Endodermal cell (in vitro differentiated cells): ENCODE data around the gene OR1F1. TPM values are rescaled to one million over a fixed set of nuclear protein-coding genes. Genes with fewer than 3 reads are reported as not detected.

Source experiments
- DNase-seq: peaks from one replicate; pipeline ENCODE4 v3.0.0-alpha.2; 2017
- H3K27ac ChIP-seq: 2 replicates; pipeline ENCODE4 v1.5.1; 2013; ENCODE audit warnings: mild to moderate bottlenecking, low read depth, low read length, moderate library complexity
- H3K27me3 ChIP-seq: 2 replicates; pipeline ENCODE4 v1.6.1; 2013; ENCODE audit warnings: mild to moderate bottlenecking, low read length, moderate library complexity; ENCODE audit not compliant: insufficient read depth, control insufficient read depth, poor library complexity, severe bottlenecking
- H3K36me3 ChIP-seq: 2 replicates; pipeline ENCODE4 v1.7.0; 2013; ENCODE audit warnings: mild to moderate bottlenecking, low read length, moderate library complexity; ENCODE audit not compliant: control insufficient read depth, insufficient read depth
- H3K4me1 ChIP-seq: one replicate; pipeline ENCODE4 v1.7.0; 2013; ENCODE audit warnings: low read length; ENCODE audit not compliant: control insufficient read depth, insufficient read depth
- H3K4me3 ChIP-seq: 2 replicates; pipeline ENCODE4 v1.5.1; 2013; ENCODE audit warnings: mild to moderate bottlenecking, low read length, moderate library complexity
- H3K9ac ChIP-seq: 2 replicates; pipeline ENCODE4 v1.6.1; 2013; ENCODE audit warnings: mild to moderate bottlenecking, low read length, moderate library complexity; ENCODE audit not compliant: poor library complexity, severe bottlenecking; ENCODE audit errors: extremely low read depth
- H3K9me3 ChIP-seq: 2 replicates; pipeline ENCODE4 v1.6.1; 2013; ENCODE audit warnings: mild to moderate bottlenecking, low read length, moderate library complexity; ENCODE audit not compliant: control insufficient read depth
- H3K27ac Mint-ChIP-seq: 2 replicates; pipeline ENCODE4 v1.8.0; 2020; ENCODE audit warnings: mixed read lengths
- H3K27me3 Mint-ChIP-seq: 2 replicates; pipeline ENCODE4 v1.8.0; 2021; ENCODE audit warnings: mild to moderate bottlenecking, mixed read lengths; ENCODE audit not compliant: insufficient read depth
- H3K36me3 Mint-ChIP-seq: 2 replicates; pipeline ENCODE4 v1.8.0; 2020; ENCODE audit warnings: low read depth, mixed read lengths
- H3K4me1 Mint-ChIP-seq: 2 replicates; pipeline ENCODE4 v1.8.0; 2020; ENCODE audit warnings: mixed read lengths
- H3K4me3 Mint-ChIP-seq: 2 replicates; pipeline ENCODE4 v1.8.0; 2020; ENCODE audit warnings: mild to moderate bottlenecking, moderate library complexity, mixed read lengths
- H3K9me3 Mint-ChIP-seq: 2 replicates; pipeline ENCODE4 v1.8.0; 2020; ENCODE audit warnings: mild to moderate bottlenecking, mixed read lengths
- WGBS, 2 experiments: methylation state at CpG; one replicate each; pipeline versions ENCODE4 v1.1.5 to v1.1.7; 2013; ENCODE audit warnings: missing lambda C conversion rate in 2 of 2, mixed read lengths in 1 of 2; ENCODE audit not compliant: insufficient coverage in 1 of 2, insufficient read length in 1 of 2; 5-methylcytosine and 5-hydroxymethylcytosine counted together
- total RNA-seq, 2 donors: library from RNA; stranded (reverse); fragmentation: NEBNext Ultra II Directional in 1 of 2; extraction: Animal tissue kit (Norgen Biotek cat#: 25700) in 1 of 2; gene quantifications; 2 replicates in 1 of 2; 3 replicates in 1 of 2; pipeline ENCODE4 v1.2.1, GENCODE V29; 2021
- TF ChIP-seq, protein P1 (sequence below): fragments of 200-600 bp; sonication (generic); conservative IDR thresholded peaks from 2 replicates; pipeline ENCODE4 v1.5.0; 2021; ENCODE audit warnings: antibody characterized with exemption, mild to moderate bottlenecking

OR1F1 gene
- total RNA-seq, 2 donors from 2014 or later: 0.29 TPM; not detected in 1

GRCh38 chr16:3192476-3193019 lies 4.5 kb downstream of the OR1F1 start:
- Mint-ChIP-seq H3K9me3 (peaks cover 9% of the 10 kb centered on the region), H3K27me3 (peaks cover 66% of the 10 kb centered on the region), H3K4me1 (peaks cover 7% of the 10 kb centered on the region), H3K27ac (no peak overlapping the region), H3K4me3 (peak overlapping the region; percentile 93), H3K36me3 (no peaks in the 10 kb centered on the region)
- Histone ChIP-seq H3K4me1 (no peaks in the 10 kb centered on the region), H3K9ac (no peak overlapping the region), H3K36me3 (no peaks in the 10 kb centered on the region), H3K27ac (no peak overlapping the region), H3K27me3 (peaks cover 44% of the 10 kb centered on the region), H3K9me3 (no peaks in the 10 kb centered on the region), H3K4me3 (no peak overlapping the region)
- peak; percentile 47 for DNase-seq
- TF ChIP-seq, protein P1, sequence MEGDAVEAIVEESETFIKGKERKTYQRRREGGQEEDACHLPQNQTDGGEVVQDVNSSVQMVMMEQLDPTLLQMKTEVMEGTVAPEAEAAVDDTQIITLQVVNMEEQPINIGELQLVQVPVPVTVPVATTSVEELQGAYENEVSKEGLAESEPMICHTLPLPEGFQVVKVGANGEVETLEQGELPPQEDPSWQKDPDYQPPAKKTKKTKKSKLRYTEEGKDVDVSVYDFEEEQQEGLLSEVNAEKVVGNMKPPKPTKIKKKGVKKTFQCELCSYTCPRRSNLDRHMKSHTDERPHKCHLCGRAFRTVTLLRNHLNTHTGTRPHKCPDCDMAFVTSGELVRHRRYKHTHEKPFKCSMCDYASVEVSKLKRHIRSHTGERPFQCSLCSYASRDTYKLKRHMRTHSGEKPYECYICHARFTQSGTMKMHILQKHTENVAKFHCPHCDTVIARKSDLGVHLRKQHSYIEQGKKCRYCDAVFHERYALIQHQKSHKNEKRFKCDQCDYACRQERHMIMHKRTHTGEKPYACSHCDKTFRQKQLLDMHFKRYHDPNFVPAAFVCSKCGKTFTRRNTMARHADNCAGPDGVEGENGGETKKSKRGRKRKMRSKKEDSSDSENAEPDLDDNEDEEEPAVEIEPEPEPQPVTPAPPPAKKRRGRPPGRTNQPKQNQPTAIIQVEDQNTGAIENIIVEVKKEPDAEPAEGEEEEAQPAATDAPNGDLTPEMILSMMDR: no peak
- 84 to 89% methylated on average over 36 of the region's 36 CpGs for WGBS, 2 experiments

DNA sequence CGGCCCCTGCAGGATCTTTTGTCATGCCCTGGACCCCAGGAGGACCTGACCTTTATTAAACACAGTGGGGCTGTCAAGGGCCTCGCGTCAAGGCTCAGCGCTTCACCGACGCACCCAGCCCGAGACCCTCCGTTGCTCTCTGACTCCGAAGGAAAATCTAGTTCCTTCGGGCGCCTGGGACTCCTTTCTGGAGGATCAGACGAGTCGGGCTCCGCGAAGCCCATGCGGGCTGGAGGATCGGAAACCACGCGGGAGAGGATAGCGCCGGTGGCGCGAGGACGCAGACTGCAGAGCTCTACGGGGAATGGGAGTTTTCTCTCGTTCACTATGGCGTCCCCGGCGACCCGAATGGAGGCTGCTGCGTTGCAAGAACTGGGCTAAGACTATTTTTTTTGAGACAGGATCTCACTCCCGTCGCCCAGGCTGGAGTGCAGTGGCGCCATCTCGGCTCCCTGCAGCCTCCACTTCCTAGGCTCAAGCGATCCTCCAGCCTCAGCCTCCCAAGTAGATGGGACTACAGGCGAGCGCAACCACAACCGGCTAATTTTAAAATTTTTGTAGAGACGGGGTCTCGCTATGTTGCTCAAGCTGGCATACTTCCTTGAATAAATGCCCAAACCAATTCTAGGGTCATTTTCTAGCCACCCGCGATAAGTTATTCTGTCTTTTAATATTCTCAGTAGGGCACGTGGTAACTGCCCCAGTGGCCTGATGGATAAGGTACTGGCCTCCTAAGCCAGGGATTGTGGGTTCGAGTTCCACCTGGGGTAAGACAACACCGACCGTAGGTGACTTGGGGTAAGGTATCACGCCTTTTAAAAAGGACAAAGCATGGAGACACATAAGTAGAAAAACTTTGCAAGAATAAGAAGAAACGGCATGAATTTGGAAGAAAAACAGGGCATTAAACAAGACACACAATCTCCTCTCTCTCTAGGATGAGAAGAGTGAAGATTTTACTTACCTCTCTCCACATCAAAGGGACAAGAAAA lies 5.5 kb downstream of the OR1F1 start:
- H3K4me1 Mint-ChIP-seq: peaks cover 7% of the 10 kb centered on the region
- H3K27me3 ChIP-seq: peaks cover 51% of the 10 kb centered on the region
- 89 to 90% methylated on average over 47 to 49 of the region's 49 CpGs for WGBS, 2 experiments
- no peaks in the 10 kb centered on the region for H3K36me3 Mint-ChIP-seq
- DNase-seq: no peak
- H3K4me1 ChIP-seq: no peaks in the 10 kb centered on the region
- H3K9me3 ChIP-seq: no peaks in the 10 kb centered on the region
- peaks cover 9% of the 10 kb centered on the region for H3K9me3 Mint-ChIP-seq
- H3K36me3 ChIP-seq: no peaks in the 10 kb centered on the region
- H3K4me3 Mint-ChIP-seq: no peak overlapping the region
- no peak overlapping the region for H3K4me3 ChIP-seq
- H3K27ac Mint-ChIP-seq: no peak overlapping the region
- H3K9ac ChIP-seq: no peak overlapping the region
- no peak overlapping the region for H3K27ac ChIP-seq
- TF ChIP-seq, protein P1: no peak
- H3K27me3 Mint-ChIP-seq: peaks cover 72% of the 10 kb centered on the region

DNA sequence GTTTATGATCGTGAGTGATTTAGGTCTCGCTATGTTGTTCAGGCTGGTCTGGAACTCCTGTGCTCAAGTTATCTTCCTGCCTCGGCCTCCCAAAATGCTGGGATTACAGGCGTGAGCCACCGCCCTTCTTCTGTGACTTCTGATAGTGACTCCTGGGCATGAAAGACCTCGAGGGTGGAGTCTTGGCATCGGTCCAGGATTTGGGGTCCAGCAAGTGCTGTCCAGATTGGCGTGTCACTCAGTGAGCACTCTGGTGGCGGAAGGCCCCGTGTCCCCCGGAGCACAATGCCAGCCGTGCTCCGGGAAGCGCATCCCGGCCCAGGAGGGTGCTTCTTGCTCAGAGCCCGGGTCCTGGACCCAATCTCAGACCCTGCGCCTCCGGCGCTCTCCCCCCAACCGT lies 6.8 kb downstream of the OR1F1 start:
- H3K4me3 Mint-ChIP-seq: no peak overlapping the region
- Histone ChIP-seq H3K36me3 (no peaks in the 10 kb centered on the region), H3K27ac (no peak overlapping the region), H3K9me3 (no peaks in the 10 kb centered on the region), H3K9ac (no peak overlapping the region), H3K27me3 (peaks cover 54% of the 10 kb centered on the region), H3K4me1 (no peaks in the 10 kb centered on the region), H3K4me3 (no peak overlapping the region)
- TF ChIP-seq, protein P1: no peak
- peaks cover 5% of the 10 kb centered on the region for H3K4me1 Mint-ChIP-seq
- DNase-seq: no peak
- H3K9me3 Mint-ChIP-seq: peaks cover 9% of the 10 kb centered on the region
- no peaks in the 10 kb centered on the region for H3K36me3 Mint-ChIP-seq
- peaks cover 74% of the 10 kb centered on the region for H3K27me3 Mint-ChIP-seq
- H3K27ac Mint-ChIP-seq: no peak overlapping the region
- WGBS, 2 experiments: 89% methylated on average over 14 to 20 of the region's 20 CpGs
